ENCODE measurements around the gene SNCA.

- TF ChIP-seq CTCF (IDR thresholded peaks at IDR 0.05) (no peak), KDM1A (IDR thresholded peaks at IDR 0.05; ENCODE audit: low read depth) (no peak), JUNB (IDR thresholded peaks at IDR 0.05) (no peak)
These were observed 77.5 kb downstream of the SNCA start for GRCh38 chr4:89759426-89759825.
